ENCODE results near the gene GFM1.

Gene GFM1

GRCh38 chr3:158644345-158644908 is at the start of gene GFM1:
Gene GFM1, plus strand, starts transcription at chr3:158644527. Its CDS starts 108 bp downstream, at chr3:158644635.
- Mint-ChIP-seq H3K4me1 (ENCODE audit: low read depth) (peaks cover 44% of the 10 kb centered on the region), H3K4me3 (peak within 1 kb of the TSS; percentile 98), H3K27ac (peak within 1 kb of the TSS; percentile 97), H3K36me3 (peaks cover 8% of the 10 kb centered on the region), H3K9me3 (ENCODE audit: low read depth) (no peaks in the 10 kb centered on the region), H3K27me3 (no peaks in the 10 kb centered on the region)

DNA sequence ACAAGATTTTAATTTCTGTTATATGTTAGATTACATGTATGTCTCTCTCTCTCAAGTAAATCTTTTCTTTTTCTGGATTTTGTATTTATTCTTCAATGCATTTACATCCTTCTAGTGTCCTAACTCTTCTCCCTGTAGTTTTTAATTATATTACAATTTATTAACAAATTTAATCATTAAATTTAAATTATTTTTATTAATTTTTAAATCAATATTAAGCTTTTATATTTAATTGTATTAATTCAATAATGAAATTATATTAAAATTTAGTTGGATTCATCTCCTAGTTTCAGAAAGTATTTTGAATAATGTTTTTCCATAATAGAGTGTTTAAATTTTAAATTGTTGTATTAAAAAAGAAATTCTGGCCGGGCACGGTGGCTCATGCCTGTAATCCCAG is 43.5 kb upstream of the GFM1 start:
- Mint-ChIP-seq H3K27me3 (no peaks in the 10 kb centered on the region), H3K9me3 (ENCODE audit: low read depth) (no peaks in the 10 kb centered on the region), H3K27ac (no peak overlapping the region), H3K4me1 (ENCODE audit: low read depth) (no peaks in the 10 kb centered on the region), H3K4me3 (no peak overlapping the region), H3K36me3 (no peaks in the 10 kb centered on the region)

DNA sequence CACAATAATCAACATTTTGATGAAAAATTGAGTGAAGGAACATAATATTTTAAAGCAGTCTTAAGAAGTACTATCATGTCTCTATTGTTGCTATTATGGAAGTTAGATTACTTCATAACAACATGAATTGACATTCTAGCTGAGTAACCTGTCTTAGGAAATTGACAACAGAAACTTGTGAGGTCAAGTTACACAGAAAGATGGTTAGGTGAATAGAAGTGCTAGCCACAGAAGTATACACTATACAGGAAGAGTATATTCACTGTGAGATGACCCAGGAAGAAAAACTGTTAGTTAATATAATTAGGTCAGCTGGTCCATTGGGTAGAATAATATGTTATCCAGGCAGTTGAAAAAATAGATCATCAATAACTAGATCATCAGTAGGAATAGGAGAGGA is 42.1 kb upstream of the GFM1 start:
- Mint-ChIP-seq H3K27ac (no peak overlapping the region), H3K9me3 (ENCODE audit: low read depth) (no peaks in the 10 kb centered on the region), H3K4me1 (ENCODE audit: low read depth) (no peaks in the 10 kb centered on the region), H3K27me3 (no peaks in the 10 kb centered on the region), H3K4me3 (no peak overlapping the region), H3K36me3 (no peaks in the 10 kb centered on the region)

DNA sequence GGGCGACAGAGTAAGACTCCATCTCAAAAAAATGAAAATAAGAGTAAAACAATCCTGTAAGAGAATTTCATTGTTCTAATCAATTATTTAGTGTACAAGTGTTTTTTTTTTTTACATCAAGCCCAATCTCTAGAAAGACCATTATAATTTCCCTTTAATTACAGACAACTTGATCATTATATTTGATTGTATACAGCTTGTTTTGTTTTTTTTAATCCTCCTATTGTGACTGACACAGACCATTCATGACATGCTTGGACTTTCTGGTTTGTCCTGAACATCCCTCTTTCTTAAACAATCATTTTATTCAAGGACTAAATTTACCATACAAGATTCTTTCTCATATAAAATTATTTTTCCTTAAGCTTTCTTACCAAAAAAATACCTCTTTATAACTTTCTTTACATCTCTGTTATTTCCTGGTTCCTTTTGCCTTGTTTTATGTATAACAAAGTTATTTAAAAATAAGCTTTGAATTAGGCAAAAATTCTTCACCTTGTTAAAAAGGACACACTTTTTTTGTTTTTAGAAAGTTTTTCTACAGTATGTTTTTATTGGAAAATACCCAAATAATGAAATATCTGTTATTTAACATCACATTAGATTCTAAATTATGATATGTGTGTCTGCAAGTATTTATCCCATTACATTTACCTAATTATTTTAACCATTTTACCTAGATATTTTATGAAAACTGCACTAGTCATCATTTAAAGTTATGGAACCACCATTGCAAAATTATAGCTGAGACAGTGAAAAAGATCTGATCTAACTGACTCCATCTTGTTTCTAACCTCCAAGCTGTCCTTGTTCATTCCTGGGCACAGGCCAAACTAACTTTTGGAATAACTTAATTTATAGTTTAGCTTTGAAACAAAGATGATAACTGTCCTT is 26.1 kb upstream of the GFM1 start:
- H3K36me3 Mint-ChIP-seq = peaks cover 5% of the 10 kb centered on the region

GRCh38 chr3:158625881-158626280 is 18.4 kb upstream of the GFM1 start:
- Mint-ChIP-seq H3K36me3 (peaks cover 5% of the 10 kb centered on the region), H3K9me3 (ENCODE audit: low read depth) (no peaks in the 10 kb centered on the region)

More for the DNA sequence above, 26.1 kb upstream of the GFM1 start:
- Mint-ChIP-seq H3K27me3 (peaks cover 2% of the 10 kb centered on the region), H3K27ac (no peak overlapping the region), H3K9me3 (ENCODE audit: low read depth) (peaks cover 2% of the 10 kb centered on the region), H3K4me3 (no peak overlapping the region), H3K4me1 (ENCODE audit: low read depth) (no peaks in the 10 kb centered on the region)

DNA sequence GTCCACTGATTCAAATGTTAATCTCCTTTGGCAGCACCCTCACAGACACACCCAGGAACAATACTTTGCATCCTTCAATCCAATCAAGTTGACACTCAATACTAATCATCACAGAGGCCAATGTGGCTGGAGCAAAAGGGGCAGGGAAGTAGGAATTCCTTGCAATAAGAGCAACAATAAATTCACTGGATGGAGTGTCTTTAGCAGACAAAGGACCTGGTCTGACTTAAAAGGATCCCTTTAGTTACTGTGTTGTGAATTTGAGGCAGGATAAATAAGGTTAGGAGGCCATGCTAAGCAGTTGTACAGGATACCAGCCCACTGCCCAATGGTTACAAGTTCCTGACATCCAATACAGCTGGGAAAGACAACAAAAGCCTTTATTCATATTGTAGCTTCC is 12.3 kb upstream of the GFM1 start:
- H3K27me3 Mint-ChIP-seq = peaks cover 12% of the 10 kb centered on the region
- no peak overlapping the region for H3K4me3 Mint-ChIP-seq
- H3K9me3 Mint-ChIP-seq (ENCODE audit: low read depth) = no peaks in the 10 kb centered on the region
- peaks cover 3% of the 10 kb centered on the region for H3K36me3 Mint-ChIP-seq
- no peak overlapping the region for H3K27ac Mint-ChIP-seq
- H3K4me1 Mint-ChIP-seq (ENCODE audit: low read depth) = peaks cover 2% of the 10 kb centered on the region

More at GRCh38 chr3:158625881-158626280, 18.4 kb upstream of the GFM1 start:
- no peak overlapping the region for H3K27ac Mint-ChIP-seq
- peaks cover 7% of the 10 kb centered on the region for H3K27me3 Mint-ChIP-seq
- H3K4me1 Mint-ChIP-seq (ENCODE audit: low read depth) = no peaks in the 10 kb centered on the region
- H3K4me3 Mint-ChIP-seq = no peak overlapping the region

- Mint-ChIP-seq H3K27me3 (no peaks in the 10 kb centered on the region), H3K36me3 (no peaks in the 10 kb centered on the region), H3K27ac (no peak overlapping the region), H3K4me3 (no peak overlapping the region), H3K9me3 (ENCODE audit: low read depth) (no peaks in the 10 kb centered on the region), H3K4me1 (ENCODE audit: low read depth) (peaks cover 15% of the 10 kb centered on the region)
These were observed 3.7 kb upstream of the GFM1 start for GRCh38 chr3:158640646-158641045.

DNA sequence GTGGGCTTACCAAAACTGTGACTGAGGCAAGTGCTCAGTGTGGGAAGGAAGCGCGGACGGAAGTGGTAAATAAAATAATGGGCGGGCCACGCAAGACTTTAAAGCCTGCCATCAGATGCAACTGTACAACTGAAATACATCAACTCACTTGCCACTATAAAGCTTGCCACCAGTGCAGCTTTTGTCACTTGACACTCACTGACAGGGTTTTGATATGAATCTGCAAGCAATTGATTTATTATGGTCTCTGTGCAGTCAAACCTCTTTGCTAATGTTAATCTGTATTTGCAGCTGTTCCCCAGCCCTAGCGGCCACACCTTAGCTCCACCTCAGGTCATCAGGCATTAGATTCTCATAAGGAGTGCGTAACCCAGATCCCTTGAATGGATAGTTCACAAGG is 2.3 kb upstream of the GFM1 start:
- Mint-ChIP-seq H3K27me3 (no peaks in the 10 kb centered on the region), H3K4me1 (ENCODE audit: low read depth) (peaks cover 27% of the 10 kb centered on the region), H3K9me3 (ENCODE audit: low read depth) (no peaks in the 10 kb centered on the region), H3K27ac (no peak overlapping the region), H3K36me3 (peaks cover 4% of the 10 kb centered on the region), H3K4me3 (no peak overlapping the region)

- H3K4me3 Mint-ChIP-seq = no peak overlapping the region
These were observed 1.7 kb upstream of the GFM1 start for GRCh38 chr3:158642474-158643210.

GRCh38 chr3:158649791-158650190 is 5.5 kb downstream of the GFM1 start:
- H3K9me3 Mint-ChIP-seq (ENCODE audit: low read depth) = no peaks in the 10 kb centered on the region
- no peak overlapping the region for H3K27ac Mint-ChIP-seq
- H3K4me1 Mint-ChIP-seq (ENCODE audit: low read depth) = peaks cover 43% of the 10 kb centered on the region
- H3K27me3 Mint-ChIP-seq = no peaks in the 10 kb centered on the region
- H3K36me3 Mint-ChIP-seq = peaks cover 14% of the 10 kb centered on the region
- H3K4me3 Mint-ChIP-seq = no peak overlapping the region

More at GRCh38 chr3:158642474-158643210, 1.7 kb upstream of the GFM1 start:
- no peak overlapping the region for H3K27ac Mint-ChIP-seq
- no peaks in the 10 kb centered on the region for H3K27me3 Mint-ChIP-seq
- peaks cover 4% of the 10 kb centered on the region for H3K36me3 Mint-ChIP-seq
- peaks cover 33% of the 10 kb centered on the region for H3K4me1 Mint-ChIP-seq (ENCODE audit: low read depth)
- H3K9me3 Mint-ChIP-seq (ENCODE audit: low read depth) = no peaks in the 10 kb centered on the region

GRCh38 chr3:158651192-158651591 is 6.9 kb downstream of the GFM1 start:
- peaks cover 31% of the 10 kb centered on the region for H3K4me1 Mint-ChIP-seq (ENCODE audit: low read depth)

GRCh38 chr3:158652463-158652862 is 8.1 kb downstream of the GFM1 start:
- Mint-ChIP-seq H3K27me3 (no peaks in the 10 kb centered on the region), H3K9me3 (ENCODE audit: low read depth) (no peaks in the 10 kb centered on the region), H3K4me1 (ENCODE audit: low read depth) (peaks cover 21% of the 10 kb centered on the region), H3K4me3 (no peak overlapping the region), H3K27ac (no peak overlapping the region), H3K36me3 (peaks cover 13% of the 10 kb centered on the region)

More at GRCh38 chr3:158651192-158651591, 6.9 kb downstream of the GFM1 start:
- H3K27me3 Mint-ChIP-seq = no peaks in the 10 kb centered on the region
- H3K9me3 Mint-ChIP-seq (ENCODE audit: low read depth) = no peaks in the 10 kb centered on the region
- H3K4me3 Mint-ChIP-seq = no peak overlapping the region
- peaks cover 13% of the 10 kb centered on the region for H3K36me3 Mint-ChIP-seq
- H3K27ac Mint-ChIP-seq = peak overlapping the region; percentile 28

GRCh38 chr3:158658889-158659288 is 14.6 kb downstream of the GFM1 start:
- H3K27ac Mint-ChIP-seq = no peak overlapping the region
- H3K4me1 Mint-ChIP-seq (ENCODE audit: low read depth) = peaks cover 9% of the 10 kb centered on the region
- no peaks in the 10 kb centered on the region for H3K27me3 Mint-ChIP-seq
- H3K9me3 Mint-ChIP-seq (ENCODE audit: low read depth) = no peaks in the 10 kb centered on the region
- H3K4me3 Mint-ChIP-seq = no peak overlapping the region
- H3K36me3 Mint-ChIP-seq = peaks cover 4% of the 10 kb centered on the region

GRCh38 chr3:158659454-158660237 is 15.3 kb downstream of the GFM1 start:
- peaks cover 4% of the 10 kb centered on the region for H3K36me3 Mint-ChIP-seq

More at GRCh38 chr3:158659454-158660237, 15.3 kb downstream of the GFM1 start:
- H3K4me3 Mint-ChIP-seq = no peak overlapping the region
- H3K27me3 Mint-ChIP-seq = no peaks in the 10 kb centered on the region
- peaks cover 9% of the 10 kb centered on the region for H3K4me1 Mint-ChIP-seq (ENCODE audit: low read depth)
- no peak overlapping the region for H3K27ac Mint-ChIP-seq
- H3K9me3 Mint-ChIP-seq (ENCODE audit: low read depth) = no peaks in the 10 kb centered on the region
